Panc1 (cell line): ENCODE data around the gene CDR2L. TPM values are rescaled to one million over a fixed set of nuclear protein-coding genes. Genes with fewer than 3 reads are reported as not detected.

Source experiments
- ATAC-seq: fragments of 200-7000 bp; cut with Tn5 transposase; 2 replicates; pipeline ENCODE4 v1.9.1; 2020; ENCODE audit warnings: mild to moderate bottlenecking, moderate library complexity
- BruUV-seq: library from RNA; stranded (reverse); fragments of 400-500 nt; replicated peaks from 2 replicates; lab custom pipeline; 2021; lab: Mats Ljungman, UMichigan
- CTCF ChIA-PET: fragments of 300-600 bp; sonication (Branson Sonifier 250); formaldehyde crosslinking; loops from one replicate; lab custom pipeline; 2022; ENCODE audit warnings: antibody characterized with exemption; lab: Charles Lee
- POLR2A ChIA-PET: fragments of 300-600 bp; sonication (Branson Sonifier 250); formaldehyde crosslinking; loops from one replicate; lab custom pipeline; 2022; ENCODE audit warnings: antibody characterized with exemption; lab: Charles Lee
- DNase-seq: peaks from one replicate; pipeline ENCODE4 v3.0.0-alpha.2; 2010; ENCODE audit warnings: low read depth, low spot score
- H3K27ac ChIP-seq: 2 replicates; pipeline ENCODE4 v1.5.1; 2011; ENCODE audit warnings: mild to moderate bottlenecking, low read length, inconsistent platforms
- H3K27me3 ChIP-seq: fragments of 200-500 bp; sonication (Bioruptor generic); 2 replicates; pipeline ENCODE4 v1.6.0; 2014; ENCODE audit warnings: low read length, inconsistent platforms; ENCODE audit not compliant: control insufficient read depth, insufficient read depth
- H3K36me3 ChIP-seq: fragments of 200-500 bp; sonication (Bioruptor generic); 2 replicates; pipeline ENCODE4 v1.5.1; 2014; ENCODE audit warnings: inconsistent platforms, mild to moderate bottlenecking, low read length, moderate library complexity; ENCODE audit not compliant: control insufficient read depth, insufficient read depth
- H3K4me1 ChIP-seq: 2 replicates; pipeline ENCODE4 v1.5.1; 2011; ENCODE audit warnings: inconsistent platforms, mild to moderate bottlenecking, low read length, moderate library complexity; ENCODE audit not compliant: control insufficient read depth, insufficient read depth
- H3K4me3 ChIP-seq, 2 experiments: 2 replicates each; pipeline ENCODE4 v1.5.1; 2011 to 2012; ENCODE audit warnings: low read depth in 2 of 2, low read length in 2 of 2, mild to moderate bottlenecking in 2 of 2, inconsistent platforms in 1 of 2, moderate library complexity in 1 of 2
- H3K9me3 ChIP-seq: fragments of 200-500 bp; sonication (Bioruptor generic); 2 replicates; pipeline ENCODE4 v1.5.1; 2014; ENCODE audit warnings: low read depth, mild to moderate bottlenecking, inconsistent platforms, low read length, moderate library complexity; ENCODE audit not compliant: control insufficient read depth, insufficient read depth
- POLR2AphosphoS5 ChIP-seq: IDR thresholded peaks from 2 replicates; pipeline ENCODE4 v1.6.1; 2012; ENCODE audit warnings: mild to moderate bottlenecking, low read depth, low read length, moderate library complexity
- SIN3A ChIP-seq: IDR thresholded peaks from 2 replicates; pipeline ENCODE4 v1.6.1; 2012; ENCODE audit warnings: low read depth, mild to moderate bottlenecking, low read length, moderate library complexity, borderline replicate concordance; ENCODE audit not compliant: insufficient read depth
- TCF7L2 ChIP-seq: IDR thresholded peaks from 2 replicates; pipeline ENCODE4 v1.6.1; 2011; ENCODE audit warnings: mild to moderate bottlenecking, low read depth, low read length, inconsistent platforms
- in situ Hi-C: cut with HindIII; loops from 2 replicates; pipeline ENCODE4 v1.10.0; 2016; ENCODE audit warnings: low sequenced_read_pairs, low pct_unique_long_range_greater_than_20kb
- intact Hi-C: fragments of 100-400 bp; cut with micrococcal nuclease; formaldehyde crosslinking; loops from one replicate; pipeline ENCODE4 v1.10.0; 2022; ENCODE audit not compliant: unreplicated experiment
- total RNA-seq: library from RNA; stranded (reverse); gene quantifications from one replicate; pipeline ENCODE4 v1.2.1, GENCODE V29; 2021; ENCODE audit not compliant: unreplicated experiment
- TF ChIP-seq, protein P1 (sequence below), 2 experiments: IDR thresholded peaks; 2 replicates each; pipeline ENCODE4 v1.6.1; 2011 to 2012; ENCODE audit warnings: low read depth in 2 of 2, control low read depth in 1 of 2, low read length in 1 of 2, mild to moderate bottlenecking in 1 of 2, moderate library complexity in 1 of 2; ENCODE audit not compliant: insufficient read depth in 1 of 2
- TF ChIP-seq, protein P2 (sequence below): fragments of 450-650 bp; IDR thresholded peaks from 2 replicates; pipeline ENCODE4 v1.5.1; 2017; ENCODE audit warnings: mild to moderate bottlenecking

The CDR2L gene
- total RNA-seq, 1 experiment from 2014 or later: 32.0 TPM

DNA sequence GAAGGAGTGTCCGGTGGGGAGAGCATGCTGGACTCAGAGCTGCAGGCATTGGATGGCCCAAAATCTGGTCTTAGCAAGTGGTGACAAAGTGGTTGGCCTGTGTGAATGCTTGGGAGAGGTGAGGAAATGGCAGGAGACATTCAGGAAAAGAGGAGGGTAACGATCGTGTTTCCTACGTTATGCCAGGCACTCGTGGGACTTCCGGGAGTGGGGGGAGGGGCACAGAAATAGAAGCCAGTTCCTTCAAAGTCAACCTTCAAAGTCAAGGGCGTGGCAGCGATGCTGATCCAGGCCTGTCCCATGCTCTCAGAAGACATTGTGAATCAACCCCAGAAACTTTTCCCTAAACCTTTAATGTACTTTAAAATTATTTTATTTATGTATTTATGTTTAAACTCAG is 47.9 kb upstream of the CDR2L start:
- no peak overlapping the region for H3K4me3 ChIP-seq
- H3K36me3 ChIP-seq: no peaks in the 10 kb centered on the region
- ATAC-seq: no peak
- no peaks in the 10 kb centered on the region for H3K9me3 ChIP-seq
- no peak for DNase-seq
- peaks cover 13% of the 10 kb centered on the region for H3K27me3 ChIP-seq
- TF ChIP-seq SIN3A (no peak), POLR2AphosphoS5 (no peak)
- TF ChIP-seq, protein P1, sequence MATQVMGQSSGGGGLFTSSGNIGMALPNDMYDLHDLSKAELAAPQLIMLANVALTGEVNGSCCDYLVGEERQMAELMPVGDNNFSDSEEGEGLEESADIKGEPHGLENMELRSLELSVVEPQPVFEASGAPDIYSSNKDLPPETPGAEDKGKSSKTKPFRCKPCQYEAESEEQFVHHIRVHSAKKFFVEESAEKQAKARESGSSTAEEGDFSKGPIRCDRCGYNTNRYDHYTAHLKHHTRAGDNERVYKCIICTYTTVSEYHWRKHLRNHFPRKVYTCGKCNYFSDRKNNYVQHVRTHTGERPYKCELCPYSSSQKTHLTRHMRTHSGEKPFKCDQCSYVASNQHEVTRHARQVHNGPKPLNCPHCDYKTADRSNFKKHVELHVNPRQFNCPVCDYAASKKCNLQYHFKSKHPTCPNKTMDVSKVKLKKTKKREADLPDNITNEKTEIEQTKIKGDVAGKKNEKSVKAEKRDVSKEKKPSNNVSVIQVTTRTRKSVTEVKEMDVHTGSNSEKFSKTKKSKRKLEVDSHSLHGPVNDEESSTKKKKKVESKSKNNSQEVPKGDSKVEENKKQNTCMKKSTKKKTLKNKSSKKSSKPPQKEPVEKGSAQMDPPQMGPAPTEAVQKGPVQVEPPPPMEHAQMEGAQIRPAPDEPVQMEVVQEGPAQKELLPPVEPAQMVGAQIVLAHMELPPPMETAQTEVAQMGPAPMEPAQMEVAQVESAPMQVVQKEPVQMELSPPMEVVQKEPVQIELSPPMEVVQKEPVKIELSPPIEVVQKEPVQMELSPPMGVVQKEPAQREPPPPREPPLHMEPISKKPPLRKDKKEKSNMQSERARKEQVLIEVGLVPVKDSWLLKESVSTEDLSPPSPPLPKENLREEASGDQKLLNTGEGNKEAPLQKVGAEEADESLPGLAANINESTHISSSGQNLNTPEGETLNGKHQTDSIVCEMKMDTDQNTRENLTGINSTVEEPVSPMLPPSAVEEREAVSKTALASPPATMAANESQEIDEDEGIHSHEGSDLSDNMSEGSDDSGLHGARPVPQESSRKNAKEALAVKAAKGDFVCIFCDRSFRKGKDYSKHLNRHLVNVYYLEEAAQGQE (IDR thresholded peaks at IDR 0.05; ENCODE audit: insufficient read depth in 1 of 2, low read depth in 2 of 2, low read length in 1 of 2): no peak
- POLR2A ChIA-PET: no interaction called here
- in situ Hi-C loops (no loop called here), intact Hi-C loops (no loop called here)
- no TSS peak for BruUV-seq
- no peak overlapping the region for H3K27ac ChIP-seq
- H3K4me1 ChIP-seq: no peaks in the 10 kb centered on the region
- CTCF ChIA-PET: no interaction called here

DNA sequence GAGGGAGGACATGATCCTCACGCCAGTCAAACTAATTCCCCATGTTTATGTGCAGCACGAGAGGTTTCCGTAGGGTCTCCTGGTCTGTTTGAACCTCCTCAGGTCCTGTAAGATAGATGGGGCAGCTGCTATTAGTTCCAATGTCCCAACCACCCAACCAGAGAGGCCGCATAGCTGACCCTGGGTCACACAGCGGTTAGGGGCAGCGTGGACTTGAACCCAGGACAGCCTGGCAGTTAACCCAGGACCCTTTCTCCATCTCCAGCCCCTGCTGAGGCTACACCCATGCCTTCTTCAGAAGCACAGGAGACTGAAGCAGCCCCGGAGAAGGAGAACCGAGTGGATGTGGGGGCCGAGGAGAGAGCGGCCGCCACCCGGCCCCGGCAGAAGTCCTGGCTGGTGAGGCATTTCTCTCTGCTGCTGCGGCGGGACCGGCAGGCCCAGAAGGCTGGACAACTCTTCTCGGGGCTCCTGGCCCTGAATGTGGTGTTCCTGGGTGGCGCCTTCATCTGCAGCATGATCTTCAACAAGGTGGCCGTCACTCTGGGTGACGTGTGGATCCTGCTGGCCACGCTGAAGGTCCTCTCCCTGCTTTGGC is 46.2 kb upstream of the CDR2L start:
- TF ChIP-seq SIN3A (no peak), POLR2AphosphoS5 (no peak), TCF7L2 (no peak)
- TF ChIP-seq, protein P1 (IDR thresholded peaks at IDR 0.05; ENCODE audit: insufficient read depth in 1 of 2, low read depth in 2 of 2, low read length in 1 of 2): no peak
- TF ChIP-seq, protein P2, sequence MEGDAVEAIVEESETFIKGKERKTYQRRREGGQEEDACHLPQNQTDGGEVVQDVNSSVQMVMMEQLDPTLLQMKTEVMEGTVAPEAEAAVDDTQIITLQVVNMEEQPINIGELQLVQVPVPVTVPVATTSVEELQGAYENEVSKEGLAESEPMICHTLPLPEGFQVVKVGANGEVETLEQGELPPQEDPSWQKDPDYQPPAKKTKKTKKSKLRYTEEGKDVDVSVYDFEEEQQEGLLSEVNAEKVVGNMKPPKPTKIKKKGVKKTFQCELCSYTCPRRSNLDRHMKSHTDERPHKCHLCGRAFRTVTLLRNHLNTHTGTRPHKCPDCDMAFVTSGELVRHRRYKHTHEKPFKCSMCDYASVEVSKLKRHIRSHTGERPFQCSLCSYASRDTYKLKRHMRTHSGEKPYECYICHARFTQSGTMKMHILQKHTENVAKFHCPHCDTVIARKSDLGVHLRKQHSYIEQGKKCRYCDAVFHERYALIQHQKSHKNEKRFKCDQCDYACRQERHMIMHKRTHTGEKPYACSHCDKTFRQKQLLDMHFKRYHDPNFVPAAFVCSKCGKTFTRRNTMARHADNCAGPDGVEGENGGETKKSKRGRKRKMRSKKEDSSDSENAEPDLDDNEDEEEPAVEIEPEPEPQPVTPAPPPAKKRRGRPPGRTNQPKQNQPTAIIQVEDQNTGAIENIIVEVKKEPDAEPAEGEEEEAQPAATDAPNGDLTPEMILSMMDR: no peak
- intact Hi-C loops: no loop called here
- DNase-seq (no peak), ATAC-seq (no peak)
- Histone ChIP-seq H3K9me3 (no peaks in the 10 kb centered on the region), H3K4me1 (no peaks in the 10 kb centered on the region), H3K36me3 (no peaks in the 10 kb centered on the region), H3K4me3 (no peak overlapping the region), H3K27ac (no peak overlapping the region), H3K27me3 (peaks cover 13% of the 10 kb centered on the region)
- POLR2A ChIA-PET: no interaction called here
- BruUV-seq: no TSS peak
- in situ Hi-C loops: no loop called here
- CTCF ChIA-PET: no interaction called here
